HEK293T (cell line): ENCODE results near the gene ZNF333.

ENCODE experiments used
- L3MBTL2 ChIP-seq: fragments of 450-650 bp; conservative IDR thresholded peaks from 2 replicates; pipeline ENCODE4 v1.6.1; 2016; ENCODE audit warnings: mild to moderate bottlenecking
- SP1 ChIP-seq: fragments of 450-650 bp; IDR thresholded peaks from 2 replicates; pipeline ENCODE4 v1.6.1; 2017

- TF ChIP-seq SP1 (no peak), L3MBTL2 (no peak)
Observed at GRCh38 chr19:14772467-14772866, 82.6 kb downstream of the ZNF333 start.
